Mammary epithelial cell (primary cell): ENCODE results near the gene DAGLB.

Experiments used
- EZH2 ChIP-seq: IDR thresholded peaks from 2 replicates; pipeline ENCODE4 v1.6.1; 2012; ENCODE audit warnings: low read length, inconsistent platforms, borderline replicate concordance
- TF ChIP-seq, protein P1 (sequence below), 2 donors: IDR thresholded peaks in 1 of 2; conservative IDR thresholded peaks in 1 of 2; 2 replicates each; pipeline ENCODE4 v1.5.1; 2011 to 2012; ENCODE audit warnings: inconsistent platforms in 2 of 2, low read length in 2 of 2, mild to moderate bottlenecking in 2 of 2, control low read depth in 1 of 2, low read depth in 1 of 2; ENCODE audit not compliant: insufficient read depth in 1 of 2; ENCODE audit errors: extremely low read depth in 1 of 2

DNA sequence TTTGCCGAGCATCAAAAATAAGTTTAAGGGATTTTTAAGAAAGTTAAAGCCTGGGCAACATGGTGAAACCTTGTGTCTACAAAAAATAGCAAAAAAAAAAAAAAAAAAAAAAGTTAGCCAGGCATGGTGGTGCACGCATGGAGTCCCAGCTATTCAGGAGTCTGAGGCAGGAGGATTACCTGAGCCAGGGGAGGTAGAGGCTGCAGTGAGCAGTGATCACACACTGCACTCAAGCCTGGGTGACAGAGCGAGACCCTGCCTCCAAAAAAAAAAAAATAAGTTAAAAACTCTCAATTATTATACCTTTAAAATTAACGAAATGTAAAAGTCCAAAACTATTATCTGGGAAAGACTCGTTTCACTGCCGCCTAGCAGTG, 35.0 kb upstream of the DAGLB start:
- TF ChIP-seq, protein P1, sequence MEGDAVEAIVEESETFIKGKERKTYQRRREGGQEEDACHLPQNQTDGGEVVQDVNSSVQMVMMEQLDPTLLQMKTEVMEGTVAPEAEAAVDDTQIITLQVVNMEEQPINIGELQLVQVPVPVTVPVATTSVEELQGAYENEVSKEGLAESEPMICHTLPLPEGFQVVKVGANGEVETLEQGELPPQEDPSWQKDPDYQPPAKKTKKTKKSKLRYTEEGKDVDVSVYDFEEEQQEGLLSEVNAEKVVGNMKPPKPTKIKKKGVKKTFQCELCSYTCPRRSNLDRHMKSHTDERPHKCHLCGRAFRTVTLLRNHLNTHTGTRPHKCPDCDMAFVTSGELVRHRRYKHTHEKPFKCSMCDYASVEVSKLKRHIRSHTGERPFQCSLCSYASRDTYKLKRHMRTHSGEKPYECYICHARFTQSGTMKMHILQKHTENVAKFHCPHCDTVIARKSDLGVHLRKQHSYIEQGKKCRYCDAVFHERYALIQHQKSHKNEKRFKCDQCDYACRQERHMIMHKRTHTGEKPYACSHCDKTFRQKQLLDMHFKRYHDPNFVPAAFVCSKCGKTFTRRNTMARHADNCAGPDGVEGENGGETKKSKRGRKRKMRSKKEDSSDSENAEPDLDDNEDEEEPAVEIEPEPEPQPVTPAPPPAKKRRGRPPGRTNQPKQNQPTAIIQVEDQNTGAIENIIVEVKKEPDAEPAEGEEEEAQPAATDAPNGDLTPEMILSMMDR (conservative IDR thresholded peaks at IDR 0.05 in 1 of 2, IDR thresholded peaks at IDR 0.05 in 1 of 2; ENCODE audit: extremely low read depth in 1 of 2, insufficient read depth in 1 of 2, low read depth in 1 of 2, low read length in 2 of 2), result no peak
- no peak for TF ChIP-seq EZH2
